ENCODE results near the gene SLC6A2.
A peak's percentile ranks its signal among the peaks of the same experiment; 100 is the strongest.
"Not testable (repeated sequence)": the region's sequence is repeated elsewhere in the genome, so short reads cannot be mapped to it uniquely, and the experiment has no call there.

The SLC6A2 gene

GRCh38 chr16:55710466-55710865 is 54.7 kb downstream of the SLC6A2 start:
- DNase-seq (ENCODE audit: low read depth in 2 of 2), result no peak

- DNase-seq (ENCODE audit: low read depth in 2 of 2), result peak; percentile 32 to 56
Measured at GRCh38 chr16:55711959-55712876, 56.4 kb downstream of the SLC6A2 start.

- DNase-seq (ENCODE audit: low read depth in 2 of 2), result no peak
Measured at GRCh38 chr16:55713103-55713502, 57.3 kb downstream of the SLC6A2 start.

GRCh38 chr16:55717326-55717725 is 61.5 kb downstream of the SLC6A2 start:
- no peak for DNase-seq (ENCODE audit: low read depth in 2 of 2)

DNA sequence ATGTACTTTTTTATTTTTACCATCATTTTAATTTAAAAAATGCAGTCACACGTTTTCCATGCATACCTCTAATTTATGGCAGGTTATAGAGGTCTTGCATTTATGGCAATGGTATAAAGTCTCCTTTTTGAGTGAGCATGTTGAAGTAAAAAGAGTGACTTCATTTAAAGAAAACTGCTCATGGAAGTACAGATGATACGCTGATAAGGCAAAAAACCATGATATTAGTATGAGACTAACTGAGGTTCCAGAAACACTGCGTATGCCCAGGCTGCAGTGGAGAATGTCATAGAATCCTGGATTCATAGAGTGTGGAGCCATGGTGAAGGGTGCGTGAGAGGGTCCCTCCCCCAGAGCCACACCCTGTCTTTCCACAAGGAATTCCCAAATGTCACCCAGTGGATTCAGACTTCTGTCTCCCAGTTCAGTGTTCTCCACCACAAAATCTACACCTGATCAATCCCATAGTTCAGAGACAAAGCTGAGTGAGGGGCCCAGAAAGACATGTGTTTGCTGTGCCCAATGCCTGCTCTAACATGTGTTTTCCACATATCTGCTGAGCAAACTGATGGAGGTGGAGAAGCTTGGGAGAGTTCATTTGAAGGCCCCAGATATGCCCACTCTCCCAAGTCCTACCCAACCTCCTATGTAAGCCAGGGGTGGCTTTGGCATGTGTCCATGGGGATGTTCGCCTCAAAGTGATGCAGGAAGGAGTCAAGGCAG is 69.4 kb downstream of the SLC6A2 start:
- DNase-seq (ENCODE audit: low read depth in 2 of 2), result no peak

- DNase-seq (ENCODE audit: low read depth in 2 of 2), result no peak
Measured at GRCh38 chr16:55728797-55729196, 73.0 kb downstream of the SLC6A2 start.

DNA sequence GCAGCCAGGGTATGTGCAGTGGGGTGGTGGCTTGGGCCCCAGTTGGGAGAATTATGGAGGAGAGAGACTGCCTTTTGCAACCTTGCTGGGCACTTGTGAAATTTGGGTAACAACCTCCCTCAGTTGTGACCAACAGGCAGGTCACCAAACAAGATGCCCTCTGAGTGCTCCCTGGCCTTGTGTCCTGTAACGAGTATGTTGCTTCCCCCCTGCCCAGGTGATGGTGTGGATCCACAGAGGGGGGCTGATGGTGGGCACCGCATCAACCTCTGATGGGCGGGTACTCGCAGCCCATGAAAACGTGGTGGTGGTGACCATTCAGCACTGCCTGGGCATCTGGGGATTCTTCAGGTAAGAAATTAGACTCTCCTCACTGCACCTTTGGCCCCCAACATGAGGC is 74.3 kb downstream of the SLC6A2 start:
- no peak for DNase-seq (ENCODE audit: low read depth in 2 of 2)

GRCh38 chr16:55732496-55732895 is 76.7 kb downstream of the SLC6A2 start:
- no peak for DNase-seq (ENCODE audit: low read depth in 2 of 2)

DNA sequence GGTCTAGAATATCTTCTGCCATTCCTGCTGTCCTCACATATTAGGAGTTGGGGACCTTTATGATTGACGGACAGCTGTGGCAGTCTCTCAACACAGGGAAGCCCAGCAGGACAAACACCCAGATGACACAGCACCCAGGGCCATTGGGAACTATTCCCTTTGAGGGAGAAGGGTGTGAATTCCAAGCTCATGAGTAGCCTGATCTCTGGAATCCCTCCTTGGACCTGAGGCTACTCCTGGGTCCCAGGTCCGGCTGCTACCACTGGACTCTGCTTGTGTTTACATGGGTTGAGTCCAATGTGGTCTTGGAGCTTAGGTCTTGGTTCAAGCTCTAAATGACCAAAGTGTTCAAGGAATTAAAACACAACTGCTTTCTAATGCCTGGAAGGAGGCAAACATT is 78.9 kb downstream of the SLC6A2 start:
- DNase-seq (ENCODE audit: low read depth in 2 of 2), result no peak

DNA sequence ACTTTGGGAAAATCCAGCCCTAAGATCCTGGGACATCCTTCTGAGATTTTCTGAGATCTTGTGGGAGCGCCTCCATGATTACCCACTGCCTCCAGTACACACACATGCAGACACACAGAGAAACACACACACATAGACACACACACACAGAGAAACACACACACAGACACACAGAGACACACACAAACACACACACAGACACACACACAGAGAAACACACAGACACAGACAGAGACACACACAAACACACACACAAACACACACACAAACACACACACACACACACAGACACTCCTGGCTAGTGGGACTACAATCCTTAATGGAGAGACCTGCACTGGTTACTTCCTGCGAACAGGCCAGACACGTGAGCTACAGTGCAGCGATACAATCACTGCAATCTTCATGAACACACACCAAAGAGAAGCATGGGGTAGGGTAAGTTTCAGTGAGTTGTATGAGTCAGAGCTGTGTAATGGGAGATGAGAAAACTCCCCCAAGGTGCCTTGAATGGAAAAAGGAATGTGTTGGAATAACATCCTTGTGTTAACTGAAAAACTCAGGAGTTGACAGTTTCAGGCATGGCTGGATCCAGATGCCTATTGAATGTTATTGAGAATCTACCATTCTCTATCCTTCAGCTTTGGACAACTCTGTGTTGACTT is 79.5 kb downstream of the SLC6A2 start:
- no peak for DNase-seq (ENCODE audit: low read depth in 2 of 2)

- no peak for DNase-seq (ENCODE audit: low read depth in 2 of 2)
Measured at GRCh38 chr16:55736671-55737070, 80.9 kb downstream of the SLC6A2 start.

DNA sequence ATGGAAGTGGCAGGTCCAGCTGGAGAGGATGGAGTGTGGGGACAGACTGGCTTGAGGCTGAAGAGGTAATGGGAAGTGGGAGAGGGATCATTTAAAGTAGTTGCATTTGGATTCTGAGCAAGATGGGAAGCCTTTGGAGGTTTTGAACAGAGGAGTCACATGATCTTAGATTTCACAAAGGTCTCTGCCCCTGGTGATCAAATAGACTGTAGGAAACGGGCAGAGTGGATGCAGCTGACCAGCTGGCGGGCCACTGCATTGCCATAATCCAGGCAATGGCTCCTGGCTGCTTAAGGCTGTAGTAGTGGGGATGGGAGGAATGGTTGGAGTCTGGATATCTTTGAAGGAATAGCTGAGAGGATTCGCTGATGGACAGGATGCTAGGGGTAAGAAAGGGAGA is 81.5 kb downstream of the SLC6A2 start:
- DNase-seq (ENCODE audit: low read depth in 2 of 2), result no peak

DNA sequence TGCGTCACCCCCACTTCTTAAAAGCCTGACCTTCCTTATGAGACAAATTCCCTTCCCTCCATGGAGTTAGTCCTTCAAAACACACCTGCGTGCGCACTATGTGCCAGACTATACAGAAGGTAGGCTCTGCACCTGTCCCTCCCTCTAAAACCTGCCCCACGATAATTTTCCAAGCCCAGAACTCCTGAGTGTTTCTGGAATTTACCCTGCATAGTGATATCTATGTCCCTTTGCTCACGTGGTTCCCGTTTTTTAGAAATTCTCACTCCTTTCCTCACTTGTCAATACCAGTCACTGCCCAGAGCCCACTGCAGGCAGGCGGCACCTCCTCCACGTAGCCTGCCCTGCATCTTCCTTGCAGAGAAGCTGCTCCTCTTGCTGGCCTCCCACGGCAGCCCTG is 82.2 kb downstream of the SLC6A2 start:
- no peak for DNase-seq (ENCODE audit: low read depth in 2 of 2)

DNA sequence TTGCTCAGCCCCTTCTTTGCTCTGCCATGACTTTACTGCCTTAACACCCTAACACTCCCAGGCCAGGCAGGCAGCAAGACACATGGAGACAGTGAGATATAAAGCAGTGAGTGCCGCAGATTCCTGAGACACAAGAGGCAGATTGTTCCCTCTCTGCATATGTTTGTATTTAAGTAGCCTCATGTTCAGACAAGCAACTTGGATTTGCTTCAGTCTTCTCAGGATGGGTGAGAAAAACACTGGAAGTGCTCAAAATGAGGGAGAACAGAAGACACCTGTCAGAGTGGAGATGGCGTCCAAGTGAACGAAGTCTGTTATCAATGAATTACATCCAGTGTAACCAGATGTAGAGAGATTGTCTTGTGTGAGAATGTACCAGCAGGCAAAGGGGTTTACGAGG is 90.3 kb downstream of the SLC6A2 start:
- no peak for DNase-seq (ENCODE audit: low read depth in 2 of 2)

DNA sequence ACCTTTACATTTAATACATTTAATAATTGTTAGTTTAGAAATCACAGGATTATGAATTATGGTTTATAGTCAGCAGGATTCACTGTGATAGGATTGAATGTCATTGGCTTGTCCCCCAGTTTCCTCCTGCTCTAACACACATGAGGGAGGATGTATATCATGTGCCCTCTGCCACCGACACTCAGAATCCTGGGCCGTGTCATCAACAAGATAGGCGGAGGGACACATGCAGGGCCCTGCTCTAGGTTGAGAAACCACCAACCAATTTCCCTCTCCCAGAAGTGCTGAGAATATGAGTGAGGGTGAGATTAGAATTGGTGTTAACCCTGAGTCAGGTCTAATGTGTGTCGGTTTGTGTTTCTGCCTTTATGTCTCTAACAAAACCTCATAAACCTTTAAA is 92.0 kb downstream of the SLC6A2 start:
- DNase-seq (ENCODE audit: low read depth in 2 of 2), result no peak

- not testable (repeated sequence) for DNase-seq (ENCODE audit: low read depth in 2 of 2)
Measured at GRCh38 chr16:55752465-55753144, 96.8 kb downstream of the SLC6A2 start.

GRCh38 chr16:55753145-55753631 is 97.4 kb downstream of the SLC6A2 start:
- not testable (repeated sequence) for DNase-seq (ENCODE audit: low read depth in 2 of 2)
